ENCODE measurements around the gene SLPI.

The SLPI gene

DNA sequence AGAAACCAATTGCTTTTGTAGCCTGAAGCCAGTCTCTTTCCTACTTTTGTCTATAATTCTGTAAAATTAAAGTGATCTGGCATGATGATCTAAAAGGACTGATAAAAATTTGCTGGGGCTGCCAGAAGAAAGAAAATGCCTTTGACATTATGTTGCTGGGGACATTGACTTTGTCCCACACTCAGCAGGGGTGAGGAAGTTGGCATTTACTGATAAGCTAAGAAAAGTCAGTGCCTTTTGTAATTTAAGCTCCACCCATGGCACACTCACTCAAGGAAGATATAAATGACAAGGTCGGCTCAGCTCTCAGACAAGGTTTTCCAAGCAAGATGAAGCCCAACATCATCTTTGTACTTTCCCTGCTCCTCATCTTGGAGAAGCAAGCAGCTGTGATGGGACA is 47.6 kb downstream of the SLPI start, which contains the start of gene SEMG1:
SEMG1 (plus strand) TSS at position 309 of the 400 bp plus-strand sequence; CDS start at position 330, 21 bp downstream.
- TF ChIP-seq EGR1 (IDR thresholded peaks at IDR 0.05) = no peak

Measured in Ishikawa (cell line).